Measurements from ENCODE around the gene NUDT21.
"Not testable (repeated sequence)": the region's sequence is repeated elsewhere in the genome, so short reads cannot be mapped to it uniquely, and the experiment has no call there.

Gene NUDT21

GRCh38 chr16:56450986-56451752 is at the start of gene NUDT21, which contains the start of gene OGFOD1:
NUDT21 (minus strand) TSS chr16:56451332; CDS start chr16:56451202, 130 bp downstream.
OGFOD1 (plus strand) TSS chr16:56451554; CDS start chr16:56451613, 59 bp downstream.
- DNase-seq (ENCODE audit: low read depth), result peak; percentile 96

- DNase-seq (ENCODE audit: low read depth), result no peak
These were observed 42.7 kb upstream of the NUDT21 start for GRCh38 chr16:56493815-56494214.

GRCh38 chr16:56493126-56493525 is 42.0 kb upstream of the NUDT21 start:
- no peak for DNase-seq (ENCODE audit: low read depth)

GRCh38 chr16:56491657-56492261 is 40.6 kb upstream of the NUDT21 start:
- DNase-seq (ENCODE audit: low read depth), result no peak

- not testable (repeated sequence) for DNase-seq (ENCODE audit: low read depth)
These were observed 37.7 kb upstream of the NUDT21 start for GRCh38 chr16:56488868-56489267.

GRCh38 chr16:56488035-56488434 is 36.9 kb upstream of the NUDT21 start:
- DNase-seq (ENCODE audit: low read depth), result no peak

- DNase-seq (ENCODE audit: low read depth), result no peak
These were observed 32.3 kb upstream of the NUDT21 start for GRCh38 chr16:56483394-56483793.

- no peak for DNase-seq (ENCODE audit: low read depth)
These were observed 31.6 kb upstream of the NUDT21 start for GRCh38 chr16:56482683-56483236.

- DNase-seq (ENCODE audit: low read depth), result no peak
These were observed 30.5 kb upstream of the NUDT21 start for GRCh38 chr16:56481468-56482122.

- no peak for DNase-seq (ENCODE audit: low read depth)
These were observed 29.8 kb upstream of the NUDT21 start for GRCh38 chr16:56480776-56481467.

GRCh38 chr16:56479469-56479868 is 28.3 kb upstream of the NUDT21 start:
- no peak for DNase-seq (ENCODE audit: low read depth)

GRCh38 chr16:56478281-56479049 is 27.3 kb upstream of the NUDT21 start:
- DNase-seq (ENCODE audit: low read depth), result no peak

GRCh38 chr16:56477096-56477878 is 26.2 kb upstream of the NUDT21 start:
- peak; percentile 69 for DNase-seq (ENCODE audit: low read depth)

- no peak for DNase-seq (ENCODE audit: low read depth)
These were observed 24.1 kb upstream of the NUDT21 start for GRCh38 chr16:56475201-56475600.

GRCh38 chr16:56470666-56471065 is 19.5 kb upstream of the NUDT21 start:
- DNase-seq (ENCODE audit: low read depth), result no peak

GRCh38 chr16:56470232-56470631 is 19.1 kb upstream of the NUDT21 start:
- no peak for DNase-seq (ENCODE audit: low read depth)

- no peak for DNase-seq (ENCODE audit: low read depth)
These were observed 18.6 kb upstream of the NUDT21 start for GRCh38 chr16:56469748-56470147.

- no peak for DNase-seq (ENCODE audit: low read depth)
These were observed 17.7 kb upstream of the NUDT21 start for GRCh38 chr16:56468800-56469199.

GRCh38 chr16:56466344-56466743 is 15.2 kb upstream of the NUDT21 start:
- DNase-seq (ENCODE audit: low read depth), result no peak

- DNase-seq (ENCODE audit: low read depth), result no peak
These were observed 12.0 kb upstream of the NUDT21 start for GRCh38 chr16:56463153-56463552.

All from GM04503 (cell line).